ENCODE data around the gene DISC1. TPM values are rescaled to one million over a fixed set of nuclear protein-coding genes. Genes with fewer than 3 reads are reported as not detected.

The DISC1 gene
- total RNA-seq, 1 experiment from 2014 or later, result 6.3 TPM

GRCh38 chr1:231921646-231922345 lies 295.2 kb downstream of the DISC1 start:
- no peaks in the 10 kb centered on the region for H3K27me3 ChIP-seq (ENCODE audit: control insufficient read depth, insufficient read depth, low read length)
- H3K36me3 ChIP-seq (replicated peaks; ENCODE audit: control insufficient read depth, insufficient read depth, low read length), result no peaks in the 10 kb centered on the region
- no peak overlapping the region for H3K4me3 ChIP-seq (ENCODE audit: insufficient read depth, low read depth, low read length)
- no peak for DNase-seq

GRCh38 chr1:231923491-231924041 lies 297.0 kb downstream of the DISC1 start:
- no peaks in the 10 kb centered on the region; the same call in 1 of the 2 replicates for H3K27me3 ChIP-seq (ENCODE audit: control insufficient read depth, insufficient read depth, low read length)
- no peak for DNase-seq
- no peaks in the 10 kb centered on the region for H3K36me3 ChIP-seq (replicated peaks; ENCODE audit: control insufficient read depth, insufficient read depth, low read length)
- no peak overlapping the region for H3K4me3 ChIP-seq (ENCODE audit: insufficient read depth, low read depth, low read length)

GRCh38 chr1:231924180-231924579 lies 297.6 kb downstream of the DISC1 start:
- H3K36me3 ChIP-seq (replicated peaks; ENCODE audit: control insufficient read depth, insufficient read depth, low read length), result no peaks in the 10 kb centered on the region
- no peak for DNase-seq
- H3K4me3 ChIP-seq (ENCODE audit: insufficient read depth, low read depth, low read length), result no peak overlapping the region
- no peaks in the 10 kb centered on the region; the same call in 1 of the 2 replicates for H3K27me3 ChIP-seq (ENCODE audit: control insufficient read depth, insufficient read depth, low read length)

GRCh38 chr1:231925864-231926263 lies 299.3 kb downstream of the DISC1 start:
- Histone ChIP-seq H3K4me3 (ENCODE audit: insufficient read depth, low read depth, low read length) (no peak overlapping the region), H3K27me3 (ENCODE audit: control insufficient read depth, insufficient read depth, low read length) (no peaks in the 10 kb centered on the region; the same call in 1 of the 2 replicates)
- DNase-seq, result no peak

GRCh38 chr1:231926340-231926739 lies 299.8 kb downstream of the DISC1 start:
- Histone ChIP-seq H3K4me3 (ENCODE audit: insufficient read depth, low read depth, low read length) (no peak overlapping the region), H3K27me3 (ENCODE audit: control insufficient read depth, insufficient read depth, low read length) (no peaks in the 10 kb centered on the region; the same call in 1 of the 2 replicates), H3K36me3 (replicated peaks; ENCODE audit: control insufficient read depth, insufficient read depth, low read length) (no peaks in the 10 kb centered on the region)
- DNase-seq, result no peak

More at GRCh38 chr1:231925864-231926263, 299.3 kb downstream of the DISC1 start:
- H3K36me3 ChIP-seq (replicated peaks; ENCODE audit: control insufficient read depth, insufficient read depth, low read length), result no peaks in the 10 kb centered on the region

- H3K27me3 ChIP-seq (ENCODE audit: control insufficient read depth, insufficient read depth, low read length), result no peaks in the 10 kb centered on the region; the same call in 1 of the 2 replicates
- H3K36me3 ChIP-seq (replicated peaks; ENCODE audit: control insufficient read depth, insufficient read depth, low read length), result no peaks in the 10 kb centered on the region
- no peak overlapping the region for H3K4me3 ChIP-seq (ENCODE audit: insufficient read depth, low read depth, low read length)
- DNase-seq, result no peak
Measured at GRCh38 chr1:231926933-231927332, 300.3 kb downstream of the DISC1 start.

GRCh38 chr1:231927431-231927830 lies 300.8 kb downstream of the DISC1 start:
- no peak for DNase-seq
- no peak overlapping the region for H3K4me3 ChIP-seq (ENCODE audit: insufficient read depth, low read depth, low read length)
- no peaks in the 10 kb centered on the region for H3K36me3 ChIP-seq (replicated peaks; ENCODE audit: control insufficient read depth, insufficient read depth, low read length)

GRCh38 chr1:231929311-231929710 lies 302.7 kb downstream of the DISC1 start:
- Histone ChIP-seq H3K27me3 (ENCODE audit: control insufficient read depth, insufficient read depth, low read length) (no peaks in the 10 kb centered on the region; the same call in 1 of the 2 replicates), H3K36me3 (replicated peaks; ENCODE audit: control insufficient read depth, insufficient read depth, low read length) (no peaks in the 10 kb centered on the region), H3K4me3 (ENCODE audit: insufficient read depth, low read depth, low read length) (no peak overlapping the region)
- no peak for DNase-seq

More at GRCh38 chr1:231927431-231927830, 300.8 kb downstream of the DISC1 start:
- no peaks in the 10 kb centered on the region; the same call in 1 of the 2 replicates for H3K27me3 ChIP-seq (ENCODE audit: control insufficient read depth, insufficient read depth, low read length)

- H3K27me3 ChIP-seq (ENCODE audit: control insufficient read depth, insufficient read depth, low read length), result no peaks in the 10 kb centered on the region; the same call in 1 of the 2 replicates
- no peaks in the 10 kb centered on the region for H3K36me3 ChIP-seq (replicated peaks; ENCODE audit: control insufficient read depth, insufficient read depth, low read length)
- H3K4me3 ChIP-seq (ENCODE audit: insufficient read depth, low read depth, low read length), result no peak overlapping the region
- no peak for DNase-seq
Measured at GRCh38 chr1:231930257-231930947, 303.8 kb downstream of the DISC1 start.

- Histone ChIP-seq H3K36me3 (replicated peaks; ENCODE audit: control insufficient read depth, insufficient read depth, low read length) (no peaks in the 10 kb centered on the region), H3K4me3 (ENCODE audit: insufficient read depth, low read depth, low read length) (no peak overlapping the region), H3K27me3 (ENCODE audit: control insufficient read depth, insufficient read depth, low read length) (no peaks in the 10 kb centered on the region; the same call in 1 of the 2 replicates)
- DNase-seq, result no peak
Measured at GRCh38 chr1:231931146-231931545, 304.6 kb downstream of the DISC1 start.

- no peak overlapping the region for H3K4me3 ChIP-seq (ENCODE audit: insufficient read depth, low read depth, low read length)
- peak; percentile 59 for DNase-seq
- no peaks in the 10 kb centered on the region; the same call in 1 of the 2 replicates for H3K27me3 ChIP-seq (ENCODE audit: control insufficient read depth, insufficient read depth, low read length)
- H3K36me3 ChIP-seq (replicated peaks; ENCODE audit: control insufficient read depth, insufficient read depth, low read length), result no peaks in the 10 kb centered on the region
Measured at GRCh38 chr1:231931846-231932454, 305.4 kb downstream of the DISC1 start.

GRCh38 chr1:231933711-231934626 lies 307.4 kb downstream of the DISC1 start:
- H3K36me3 ChIP-seq (replicated peaks; ENCODE audit: control insufficient read depth, insufficient read depth, low read length), result no peaks in the 10 kb centered on the region
- H3K4me3 ChIP-seq (ENCODE audit: insufficient read depth, low read depth, low read length), result no peak overlapping the region
- DNase-seq, result no peak
- no peaks in the 10 kb centered on the region; the same call in 1 of the 2 replicates for H3K27me3 ChIP-seq (ENCODE audit: control insufficient read depth, insufficient read depth, low read length)

- Histone ChIP-seq H3K27me3 (ENCODE audit: control insufficient read depth, insufficient read depth, low read length) (no peaks in the 10 kb centered on the region; the same call in 1 of the 2 replicates), H3K4me3 (ENCODE audit: insufficient read depth, low read depth, low read length) (no peak overlapping the region), H3K36me3 (replicated peaks; ENCODE audit: control insufficient read depth, insufficient read depth, low read length) (no peaks in the 10 kb centered on the region)
- DNase-seq, result no peak
Measured at GRCh38 chr1:231934797-231935196, 308.2 kb downstream of the DISC1 start.

Measured in H7 (cell line).